Iris pigment epithelial cell (primary cell): ENCODE results near the gene NKIRAS1.

Experiments
- DNase-seq: peaks from one replicate; pipeline ENCODE4 v3.0.0-alpha.2; 2011; ENCODE audit warnings: low read depth

Gene NKIRAS1

DNA sequence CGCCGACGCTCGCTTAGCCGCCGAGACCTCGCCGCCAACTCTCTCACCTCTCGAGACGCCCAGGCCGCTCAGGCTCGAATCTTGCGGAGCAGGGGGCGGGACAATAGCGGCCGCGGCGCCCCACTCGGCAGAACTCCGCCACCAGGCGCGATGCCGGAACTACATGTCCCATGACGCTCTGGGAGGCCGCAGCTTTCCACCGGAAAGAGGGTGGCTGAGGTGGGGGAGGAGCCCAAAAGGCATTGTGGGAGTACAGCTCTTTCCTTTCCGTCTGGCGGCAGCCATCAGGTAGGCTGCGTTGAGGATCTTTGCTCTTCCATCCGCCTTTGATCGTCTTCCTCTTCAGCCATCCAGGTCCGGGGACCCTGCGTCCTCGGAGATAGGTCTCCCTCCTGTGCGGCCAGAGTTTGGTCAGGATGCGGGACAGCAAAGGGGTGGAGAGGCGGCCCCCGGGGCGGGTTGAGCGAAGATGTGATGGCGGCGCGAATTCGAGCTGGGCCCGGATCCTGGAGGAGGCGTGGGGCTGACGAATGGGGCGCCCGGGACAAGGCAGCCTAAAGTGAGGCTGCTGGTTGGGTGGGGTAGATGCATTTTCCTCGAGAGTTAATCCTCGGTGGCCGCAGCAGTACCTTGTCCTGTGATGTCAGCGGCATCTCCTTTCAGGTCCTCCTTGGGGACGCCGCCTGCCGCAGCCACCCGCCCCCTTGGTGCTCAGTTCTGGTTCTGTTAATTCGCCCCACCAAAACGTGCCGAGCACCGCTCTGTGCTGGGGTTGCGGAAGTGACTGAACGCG is at the start of gene NKIRAS1, which contains the start of gene RPL15:
Gene NKIRAS1 (minus strand): TSS at position 105 of the 793 bp plus-strand sequence. CDS start 6,086 bp downstream, outside the sequence.
Gene RPL15 (plus strand): TSS at position 247 of the 793 bp plus-strand sequence. CDS start 728 bp downstream, outside the sequence.
- DNase-seq: peak; percentile 98

GRCh38 chr3:23966328-23966727 is 49.5 kb upstream of the NKIRAS1 start:
- peak; percentile 75 for DNase-seq

DNA sequence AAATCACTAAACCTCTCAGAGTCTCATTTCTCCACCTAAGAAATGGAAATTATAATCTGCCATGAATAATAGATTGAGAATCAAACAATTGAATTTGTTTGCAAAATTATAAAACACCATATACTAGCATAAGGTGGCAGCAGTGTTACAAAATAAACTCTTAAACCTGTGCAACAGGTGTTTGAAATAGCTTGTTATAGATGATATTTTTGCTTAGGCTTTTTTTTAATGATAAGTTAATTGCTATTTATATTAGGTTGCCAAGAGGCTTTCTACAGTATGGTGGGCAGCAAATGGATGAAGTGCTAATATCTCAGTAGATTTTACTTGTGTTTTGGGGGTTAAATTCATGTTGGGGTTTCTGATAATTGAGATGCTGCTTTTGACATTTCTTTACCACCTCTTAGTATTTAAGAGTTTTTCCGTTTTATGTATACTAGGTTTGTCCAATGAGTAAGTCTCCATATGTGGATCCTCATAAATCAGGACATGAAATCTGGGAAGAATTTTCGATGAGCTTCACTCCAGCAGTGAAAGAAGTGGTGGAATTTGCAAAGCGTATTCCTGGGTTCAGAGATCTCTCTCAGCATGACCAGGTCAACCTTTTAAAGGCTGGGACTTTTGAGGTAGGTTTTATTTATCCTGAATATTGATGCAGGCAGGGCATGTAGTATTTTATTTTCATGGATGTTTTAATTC is 47.9 kb upstream of the NKIRAS1 start:
- no peak for DNase-seq

- no peak for DNase-seq
Observed at GRCh38 chr3:23961913-23962312, 45.1 kb upstream of the NKIRAS1 start.

DNA sequence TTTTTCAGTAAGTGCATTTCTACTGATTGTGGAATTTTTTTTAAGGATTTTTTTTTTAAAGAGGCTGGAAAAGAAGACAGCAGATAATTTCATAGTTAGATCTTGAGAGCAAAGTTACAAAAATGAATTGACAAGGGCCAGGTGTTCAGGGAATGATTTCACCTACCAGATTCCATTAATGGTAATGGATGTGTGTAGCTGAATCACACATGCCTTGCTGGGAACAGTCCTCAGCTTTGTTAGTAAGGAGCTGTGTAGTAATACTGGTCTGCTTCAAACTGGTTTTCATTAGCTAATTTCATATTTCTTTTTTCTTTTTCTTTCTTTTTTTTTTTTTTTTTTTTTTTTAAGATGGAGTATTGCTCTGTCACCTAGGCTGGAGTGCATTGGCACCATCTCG is 44.3 kb upstream of the NKIRAS1 start:
- DNase-seq: peak; percentile 31

DNA sequence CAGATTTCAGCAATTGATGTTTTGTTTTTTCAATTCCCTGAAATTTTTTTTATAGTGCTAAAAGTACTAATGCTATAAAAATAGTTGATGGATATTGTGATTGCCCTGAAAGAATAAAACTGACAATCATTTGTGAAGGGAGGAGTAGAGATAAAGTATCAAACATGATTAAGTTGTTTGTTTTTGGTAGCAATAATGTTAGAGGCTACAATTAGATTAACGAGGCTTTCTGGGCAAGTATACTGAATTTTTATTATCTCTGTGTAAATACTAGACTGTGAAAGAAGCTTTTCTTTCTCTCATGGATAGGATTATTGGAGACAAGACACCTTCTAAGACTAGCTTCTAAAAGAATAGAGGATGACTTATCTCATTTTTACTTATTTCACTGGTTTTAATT is 43.9 kb upstream of the NKIRAS1 start:
- no peak for DNase-seq

DNA sequence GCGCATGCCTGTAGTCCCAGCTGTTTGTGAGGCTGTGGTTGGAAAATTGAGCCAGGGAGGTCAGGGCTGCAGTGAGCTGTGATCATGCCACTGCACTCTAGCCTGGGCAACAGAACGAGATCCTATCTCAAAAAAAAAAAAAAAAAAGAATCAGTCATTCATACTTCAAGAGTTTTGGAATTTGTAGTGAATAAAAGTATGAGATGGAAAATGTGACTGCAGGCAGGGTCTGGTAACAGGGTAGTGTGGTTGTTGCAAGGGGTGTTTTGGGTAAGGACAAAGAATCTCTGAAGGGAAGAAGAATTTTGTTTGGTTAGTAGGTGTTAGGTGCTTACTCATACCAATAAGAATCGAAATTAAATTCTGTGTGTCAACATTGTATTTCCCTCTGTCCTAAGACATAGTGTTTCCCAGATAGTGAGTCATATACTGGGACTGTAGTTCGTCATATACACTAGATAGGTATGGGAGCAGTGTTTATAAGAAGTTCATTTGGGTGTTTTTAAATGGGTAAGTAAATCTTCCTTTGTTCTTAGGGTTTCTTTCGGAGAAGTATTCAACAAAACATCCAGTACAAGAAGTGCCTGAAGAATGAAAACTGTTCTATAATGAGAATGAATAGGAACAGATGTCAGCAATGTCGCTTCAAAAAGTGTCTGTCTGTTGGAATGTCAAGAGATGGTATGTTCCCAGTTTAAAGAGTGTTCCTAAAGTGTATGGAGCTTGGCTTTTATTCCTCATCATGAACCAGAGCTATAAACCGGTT is 42.5 kb upstream of the NKIRAS1 start:
- peak; percentile 94 for DNase-seq

DNA sequence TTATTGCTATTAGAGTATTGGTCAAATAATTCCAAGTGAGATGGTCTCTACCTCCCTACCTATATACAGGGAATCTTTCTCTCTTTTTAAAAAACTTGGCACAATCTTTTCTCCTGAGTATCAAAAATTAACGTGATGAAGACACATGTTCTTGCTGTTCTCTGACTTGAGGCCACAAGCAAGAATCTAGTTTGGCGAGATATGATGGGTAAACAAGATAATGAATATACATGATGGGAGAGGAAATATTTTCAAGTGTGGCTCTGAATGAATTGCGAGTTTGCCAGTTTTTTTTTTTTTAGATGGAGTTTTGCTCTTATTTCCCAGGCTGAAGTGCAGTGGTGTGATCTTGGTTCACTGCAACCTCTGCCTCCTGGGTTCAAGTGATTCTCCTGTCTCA is 39.9 kb upstream of the NKIRAS1 start:
- DNase-seq: no peak

DNA sequence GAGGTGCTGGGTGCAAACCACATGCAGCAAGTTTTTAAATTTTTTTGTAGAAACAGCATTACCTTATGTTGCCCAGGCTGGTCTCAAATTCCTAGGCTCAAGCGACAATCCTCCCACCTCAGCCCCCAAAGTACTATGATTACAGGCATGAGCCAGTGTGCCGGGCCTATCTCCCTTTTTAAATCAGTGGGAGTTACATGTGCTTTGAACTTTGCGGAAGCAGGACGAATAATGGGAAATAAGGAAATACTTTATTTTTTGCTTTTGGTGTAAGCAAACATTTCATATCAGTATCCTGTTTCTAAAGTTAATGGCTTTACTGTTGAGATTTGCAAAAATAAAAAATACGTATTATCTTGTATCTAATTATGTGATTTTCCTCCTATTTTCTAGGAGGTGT is 37.4 kb upstream of the NKIRAS1 start:
- DNase-seq: no peak

GRCh38 chr3:23953523-23953922 is 36.7 kb upstream of the NKIRAS1 start:
- DNase-seq: no peak

DNA sequence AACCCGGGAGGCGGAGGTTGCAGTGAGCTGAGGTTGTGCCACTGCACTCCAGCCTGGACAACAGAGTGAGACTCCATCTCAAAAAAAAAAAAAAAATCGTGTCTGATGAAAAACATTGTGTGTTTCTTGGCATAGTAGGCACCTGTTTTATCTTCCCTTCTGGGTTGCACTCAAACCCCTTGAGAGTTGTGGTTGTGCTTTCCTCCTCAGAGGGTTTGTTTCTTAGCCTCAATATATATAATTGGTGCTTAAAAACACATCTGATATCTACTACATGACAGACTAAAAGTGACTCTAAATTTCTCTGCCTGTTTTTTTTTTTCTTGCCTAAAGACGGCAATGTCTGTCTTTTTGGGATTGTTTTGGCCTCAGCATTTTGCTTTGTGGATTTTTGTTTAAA is 35.9 kb upstream of the NKIRAS1 start:
- DNase-seq: no peak

GRCh38 chr3:23950293-23950692 is 33.5 kb upstream of the NKIRAS1 start:
- DNase-seq: no peak

DNA sequence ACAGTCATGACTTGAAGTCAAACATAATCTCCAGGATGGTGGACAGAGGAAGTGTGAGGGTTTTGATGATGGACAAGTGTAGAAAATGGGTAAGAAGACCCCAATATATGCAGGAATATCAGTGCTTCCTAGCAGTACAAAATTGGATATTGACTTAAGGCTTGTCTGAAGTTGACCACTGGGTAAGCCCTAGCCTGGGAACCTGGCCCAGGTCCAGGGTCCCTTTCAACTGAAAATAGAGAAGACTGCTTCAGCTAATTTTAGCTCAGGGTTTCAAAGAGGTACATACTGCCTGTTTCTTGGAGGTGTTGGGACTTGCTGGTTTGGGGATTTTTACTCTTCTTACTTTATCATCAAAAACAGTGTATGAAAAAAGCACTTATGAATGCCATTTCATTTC is 33.0 kb upstream of the NKIRAS1 start:
- no peak for DNase-seq

GRCh38 chr3:23948761-23949160 is 32.0 kb upstream of the NKIRAS1 start:
- DNase-seq: peak; percentile 67

GRCh38 chr3:23945913-23946687 is 29.3 kb upstream of the NKIRAS1 start:
- peak; percentile 95 for DNase-seq

DNA sequence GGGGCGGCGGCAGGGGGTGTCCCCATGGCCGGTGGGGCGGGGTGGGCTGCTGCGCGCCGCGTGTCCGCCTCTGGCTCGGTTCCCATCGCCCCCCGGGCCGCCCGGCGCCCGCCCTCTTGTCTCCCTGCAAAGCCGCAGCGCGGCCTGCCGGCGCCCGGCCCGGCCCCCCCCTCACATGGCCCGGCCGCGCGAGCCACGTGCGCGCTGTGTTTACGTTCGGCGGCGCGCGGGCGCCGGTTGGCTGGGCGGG is 28.8 kb upstream of the NKIRAS1 start:
- DNase-seq: no peak

- peak; percentile 82 for DNase-seq
Observed at GRCh38 chr3:23944861-23945662, 28.3 kb upstream of the NKIRAS1 start, which contains the start of gene NR1D2. NR1D2 (plus strand) TSS chr3:23945286; CDS start chr3:23945579, 293 bp downstream.

- DNase-seq: no peak
Observed at GRCh38 chr3:23944007-23944783, 27.4 kb upstream of the NKIRAS1 start.

DNA sequence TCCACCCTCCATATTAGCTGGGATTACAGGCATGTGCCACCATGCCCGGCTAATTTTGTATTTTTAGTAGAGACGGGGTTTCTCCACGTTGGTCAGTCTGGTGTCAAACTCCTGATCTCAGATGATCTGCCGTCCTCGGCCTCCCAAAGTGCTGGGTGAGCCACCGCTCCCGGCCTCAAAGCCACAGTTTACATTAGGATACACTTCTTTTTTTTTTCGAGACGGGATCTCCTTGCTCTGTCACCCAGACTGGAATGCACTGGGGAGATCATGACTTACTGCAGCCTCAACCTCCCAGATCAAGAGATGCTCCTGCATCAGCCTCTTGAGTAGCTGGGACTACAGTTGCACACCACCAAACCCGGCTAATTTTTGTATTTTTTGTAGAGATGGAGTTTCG is 25.8 kb upstream of the NKIRAS1 start:
- no peak for DNase-seq

DNA sequence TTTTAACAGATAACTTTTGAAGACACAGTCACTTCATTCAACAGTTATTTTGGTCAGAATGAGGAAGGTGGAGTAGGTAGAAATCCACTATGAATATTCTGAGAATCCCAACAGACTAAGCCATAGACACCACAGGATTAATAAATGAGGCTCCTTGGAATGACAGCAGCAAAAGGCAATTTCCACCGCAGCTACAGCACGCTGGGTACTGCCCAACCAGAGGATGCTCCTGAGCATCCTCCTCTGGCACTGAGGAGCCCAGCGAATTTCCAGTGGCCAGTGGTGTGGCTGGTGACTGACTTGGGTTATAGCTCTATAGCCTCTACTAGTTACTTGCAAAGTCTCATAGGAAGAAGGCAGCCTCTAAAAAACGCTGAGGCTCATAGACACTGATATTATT is 24.6 kb upstream of the NKIRAS1 start:
- DNase-seq: no peak
